Measurements from ENCODE around the gene IFIT5. TPM values are rescaled to one million over a fixed set of nuclear protein-coding genes. Genes with fewer than 3 reads are reported as not detected.
A peak's percentile ranks its signal among the peaks of the same experiment; 100 is the strongest.

Gene IFIT5
- total RNA-seq, 1 experiment from 2014 or later = 10.7 TPM

DNA sequence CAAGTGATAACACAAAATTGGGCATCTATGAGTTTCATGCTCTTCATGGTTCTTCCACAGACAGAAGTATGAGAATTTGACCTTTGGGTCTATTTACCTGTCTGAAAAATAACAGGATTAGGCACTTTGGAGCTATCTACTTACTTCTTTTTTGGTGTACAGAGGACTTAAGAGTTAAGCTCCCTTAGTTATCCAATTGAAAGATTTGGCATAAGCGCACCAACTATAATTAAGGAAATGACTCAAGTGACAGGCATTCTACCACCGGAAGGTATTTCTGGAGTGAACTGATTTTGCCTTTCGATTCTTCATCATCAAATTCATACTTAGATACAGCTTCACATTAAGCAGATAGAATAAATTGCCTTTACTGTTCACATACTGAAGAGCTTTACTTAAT lies 43.9 kb downstream of the IFIT5 start:
- Histone ChIP-seq H3K9me2 (replicated peaks; ENCODE audit: low read length) (no peaks in the 10 kb centered on the region), H3K9me3 (ENCODE audit: low read length) (no peaks in the 10 kb centered on the region), H3K27ac (ENCODE audit: low read length) (no peak overlapping the region), H3K4me1 (ENCODE audit: insufficient read depth, low read length) (peaks cover 15% of the 10 kb centered on the region), H3F3A (ENCODE audit: low read length, unreplicated experiment) (no peaks in the 10 kb centered on the region), H4K20me1 (ENCODE audit: low read length) (no peaks in the 10 kb centered on the region), H3K4me2 (ENCODE audit: low read length) (peak overlapping the region; percentile 54), H2AFZ (ENCODE audit: low read length) (no peak overlapping the region), H3K9ac (ENCODE audit: low read length) (no peak overlapping the region), H3K4me3 (ENCODE audit: low read length) (no peak overlapping the region), H3K27me3 (ENCODE audit: low read length) (no peaks in the 10 kb centered on the region), H3K36me3 (ENCODE audit: low read depth, low read length) (no peaks in the 10 kb centered on the region), H3K79me2 (ENCODE audit: low read length) (no peaks in the 10 kb centered on the region)
- TF ChIP-seq EZH2phosphoT487 (IDR thresholded peaks at IDR 0.05; ENCODE audit: borderline replicate concordance, low read length) (no peak), EZH2 (IDR thresholded peaks at IDR 0.05; ENCODE audit: low read length, unreplicated experiment) (no peak)
- ChIA-PET POLR2A (ENCODE audit: unreplicated experiment) (no interaction called here), CTCF (interaction anchor here (1.0 kb wide), 1 partner anchor 95 kb away, joined by 3 read pairs; no protein-coding TSS in a partner anchor)
- DNase-seq = peak; percentile 73
- ATAC-seq = peak; percentile 70
- BruUV-seq (replicated peaks) = no TSS peak
- intact Hi-C loops (cut with micrococcal nuclease) = no loop called here

DNA sequence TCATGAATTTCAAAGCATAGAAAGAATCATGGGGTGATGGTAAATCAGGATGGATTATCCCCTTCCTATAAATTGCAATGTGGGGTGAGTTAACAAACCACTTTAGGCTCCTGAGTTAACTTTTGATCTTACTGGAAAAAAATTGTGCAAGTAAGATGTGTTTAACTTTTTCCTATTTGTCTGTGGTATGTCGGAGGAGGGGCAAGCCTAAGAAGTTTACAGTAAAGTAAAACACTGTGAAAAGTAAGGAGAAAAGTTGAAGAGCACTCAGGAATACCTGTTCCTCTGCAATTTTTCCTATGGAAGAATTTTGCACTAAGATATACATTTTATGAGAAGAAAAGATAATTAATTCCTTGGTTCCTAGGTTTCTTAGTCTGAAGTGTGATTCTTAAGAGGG lies 44.4 kb downstream of the IFIT5 start:
- H3K4me3 ChIP-seq (ENCODE audit: low read length) = no peak overlapping the region
- no peak overlapping the region for H3K9ac ChIP-seq (ENCODE audit: low read length)
- no peaks in the 10 kb centered on the region for H3K9me3 ChIP-seq (ENCODE audit: low read length)
- H3K9me2 ChIP-seq (replicated peaks; ENCODE audit: low read length) = no peaks in the 10 kb centered on the region
- ATAC-seq (no peak), DNase-seq (no peak)
- TF ChIP-seq EZH2phosphoT487 (IDR thresholded peaks at IDR 0.05; ENCODE audit: borderline replicate concordance, low read length) = no peak
- peaks cover 15% of the 10 kb centered on the region for H3K4me1 ChIP-seq (ENCODE audit: insufficient read depth, low read length)
- peak overlapping the region; percentile 54 for H3K4me2 ChIP-seq (ENCODE audit: low read length)
- no peaks in the 10 kb centered on the region for H4K20me1 ChIP-seq (ENCODE audit: low read length)
- H3K27me3 ChIP-seq (ENCODE audit: low read length) = no peaks in the 10 kb centered on the region
- ChIA-PET CTCF (interaction anchor here (1.0 kb wide), 1 partner anchor 94 kb away, joined by 3 read pairs; no protein-coding TSS in a partner anchor), POLR2A (ENCODE audit: unreplicated experiment) (no interaction called here)
- BruUV-seq (replicated peaks) = no TSS peak
- H2AFZ ChIP-seq (ENCODE audit: low read length) = no peak overlapping the region
- H3K36me3 ChIP-seq (ENCODE audit: low read depth, low read length) = no peaks in the 10 kb centered on the region
- intact Hi-C loops (cut with micrococcal nuclease) = no loop called here
- no peaks in the 10 kb centered on the region for H3F3A ChIP-seq (ENCODE audit: low read length, unreplicated experiment)
- no peaks in the 10 kb centered on the region for H3K79me2 ChIP-seq (ENCODE audit: low read length)
- no peak overlapping the region for H3K27ac ChIP-seq (ENCODE audit: low read length)

DNA sequence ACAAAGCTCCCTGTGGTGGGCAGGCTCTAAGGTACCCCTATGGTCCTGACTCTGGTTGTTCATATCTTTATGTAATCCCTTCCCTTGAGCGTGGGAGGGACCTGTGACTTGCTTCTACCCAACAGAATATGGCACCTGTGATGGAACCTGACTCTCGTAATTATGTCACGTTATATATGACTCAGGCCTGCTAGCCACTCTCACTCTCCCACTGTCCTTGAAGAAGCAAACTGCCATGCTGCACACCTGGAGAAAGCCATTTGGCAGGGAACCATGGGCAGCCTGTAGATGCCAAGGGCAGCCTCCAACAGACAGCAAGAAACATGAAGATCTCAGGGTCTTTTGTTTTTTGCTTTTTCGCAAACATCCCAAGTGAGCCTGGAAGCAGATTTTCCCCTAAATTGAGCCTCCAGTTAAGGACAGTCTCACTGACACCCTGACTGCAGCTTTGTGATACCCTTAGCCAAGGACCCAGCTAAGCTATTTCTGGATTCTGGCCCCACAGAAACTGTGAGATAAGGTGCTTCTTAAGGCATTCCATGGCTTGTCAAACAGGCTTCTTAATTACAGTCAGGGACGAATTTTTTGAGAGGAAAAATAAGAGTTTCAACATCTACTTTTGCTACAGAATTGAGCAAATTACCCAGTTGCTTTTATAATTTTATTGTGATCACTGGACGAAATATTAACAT lies 49.6 kb downstream of the IFIT5 start:
- BruUV-seq (replicated peaks) = no TSS peak
- TF ChIP-seq EZH2phosphoT487 (IDR thresholded peaks at IDR 0.05; ENCODE audit: borderline replicate concordance, low read length) (no peak), EZH2 (IDR thresholded peaks at IDR 0.05; ENCODE audit: low read length, unreplicated experiment) (no peak)
- TF ChIP-seq, protein P1, sequence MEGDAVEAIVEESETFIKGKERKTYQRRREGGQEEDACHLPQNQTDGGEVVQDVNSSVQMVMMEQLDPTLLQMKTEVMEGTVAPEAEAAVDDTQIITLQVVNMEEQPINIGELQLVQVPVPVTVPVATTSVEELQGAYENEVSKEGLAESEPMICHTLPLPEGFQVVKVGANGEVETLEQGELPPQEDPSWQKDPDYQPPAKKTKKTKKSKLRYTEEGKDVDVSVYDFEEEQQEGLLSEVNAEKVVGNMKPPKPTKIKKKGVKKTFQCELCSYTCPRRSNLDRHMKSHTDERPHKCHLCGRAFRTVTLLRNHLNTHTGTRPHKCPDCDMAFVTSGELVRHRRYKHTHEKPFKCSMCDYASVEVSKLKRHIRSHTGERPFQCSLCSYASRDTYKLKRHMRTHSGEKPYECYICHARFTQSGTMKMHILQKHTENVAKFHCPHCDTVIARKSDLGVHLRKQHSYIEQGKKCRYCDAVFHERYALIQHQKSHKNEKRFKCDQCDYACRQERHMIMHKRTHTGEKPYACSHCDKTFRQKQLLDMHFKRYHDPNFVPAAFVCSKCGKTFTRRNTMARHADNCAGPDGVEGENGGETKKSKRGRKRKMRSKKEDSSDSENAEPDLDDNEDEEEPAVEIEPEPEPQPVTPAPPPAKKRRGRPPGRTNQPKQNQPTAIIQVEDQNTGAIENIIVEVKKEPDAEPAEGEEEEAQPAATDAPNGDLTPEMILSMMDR (conservative IDR thresholded peaks at IDR 0.05; ENCODE audit: low read depth, low read length) = no peak
- H3K27me3 ChIP-seq (ENCODE audit: low read length) = no peaks in the 10 kb centered on the region
- no peaks in the 10 kb centered on the region for H3K79me2 ChIP-seq (ENCODE audit: low read length)
- H3K4me3 ChIP-seq (ENCODE audit: low read length) = no peak overlapping the region
- H3K9ac ChIP-seq (ENCODE audit: low read length) = no peak overlapping the region
- H3K36me3 ChIP-seq (ENCODE audit: low read depth, low read length) = no peaks in the 10 kb centered on the region
- peaks cover 26% of the 10 kb centered on the region for H3K4me1 ChIP-seq (ENCODE audit: insufficient read depth, low read length)
- H3K9me2 ChIP-seq (replicated peaks; ENCODE audit: low read length) = no peaks in the 10 kb centered on the region
- DNase-seq (no peak), ATAC-seq (no peak)
- H3K4me2 ChIP-seq (ENCODE audit: low read length) = no peak overlapping the region
- no peak overlapping the region for H3K27ac ChIP-seq (ENCODE audit: low read length)
- no peaks in the 10 kb centered on the region for H3K9me3 ChIP-seq (ENCODE audit: low read length)
- ChIA-PET CTCF (no interaction called here), POLR2A (ENCODE audit: unreplicated experiment) (no interaction called here)
- H2AFZ ChIP-seq (ENCODE audit: low read length) = no peak overlapping the region
- no peaks in the 10 kb centered on the region for H4K20me1 ChIP-seq (ENCODE audit: low read length)
- H3F3A ChIP-seq (ENCODE audit: low read length, unreplicated experiment) = no peaks in the 10 kb centered on the region
- intact Hi-C loops (cut with micrococcal nuclease) = no loop called here
